Omental fat pad (tissue), 4 donors: ENCODE data around the gene CYB561D1. TPM values are rescaled to one million over a fixed set of nuclear protein-coding genes. Genes with fewer than 3 reads are reported as not detected.

ENCODE experiments used
- ATAC-seq: fragments of 150-250 bp; one replicate; pipeline ENCODE4 v1.9.1; 2016; ENCODE audit warnings: mild to moderate bottlenecking, moderate library complexity; ENCODE audit not compliant: low FRiP score
- DNase-seq: peaks from one replicate; pipeline ENCODE4 v3.0.0-alpha.2; 2019; ENCODE audit warnings: low spot score
- total RNA-seq, 4 donors: library from RNA; depleted of rRNA; stranded (reverse); fragments of >200 nt; gene quantifications; one replicate each; pipeline ENCODE4 v1.1.0, GENCODE V29; 2016
- TF ChIP-seq, protein P1 (sequence below), 3 donors: fragments of 450-650 bp; IDR thresholded peaks; one replicate each; pipeline ENCODE4 v1.5.1; 2016 to 2017; ENCODE audit warnings: antibody characterized with exemption in 3 of 3, mild to moderate bottlenecking in 3 of 3, moderate library complexity in 2 of 3

Gene CYB561D1
- total RNA-seq, 4 donors from 2014 or later, result 6.1 to 12.0 (median 8.4) TPM

DNA sequence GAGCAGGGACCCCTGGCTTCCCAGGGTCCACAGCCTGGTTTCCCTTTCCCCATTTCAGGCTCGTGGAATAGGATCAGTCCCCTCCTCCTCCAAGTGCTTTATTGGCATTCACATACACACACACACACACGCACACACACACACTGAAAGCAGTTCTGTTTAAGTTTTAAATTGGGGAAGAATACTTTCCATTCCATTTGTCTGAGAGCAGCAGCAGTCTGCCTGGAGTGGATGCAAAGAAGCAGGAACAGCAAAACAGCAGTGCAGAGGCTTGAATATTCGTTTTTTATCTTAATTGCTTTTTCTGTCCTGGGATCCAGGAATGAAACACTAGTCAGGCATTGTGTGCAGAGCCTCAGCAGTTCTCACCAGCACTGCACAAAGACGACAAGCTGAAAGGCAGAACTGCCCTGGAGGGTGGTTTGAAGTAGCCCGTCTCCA, 7.1 kb downstream of the CYB561D1 start:
- TF ChIP-seq, protein P1, sequence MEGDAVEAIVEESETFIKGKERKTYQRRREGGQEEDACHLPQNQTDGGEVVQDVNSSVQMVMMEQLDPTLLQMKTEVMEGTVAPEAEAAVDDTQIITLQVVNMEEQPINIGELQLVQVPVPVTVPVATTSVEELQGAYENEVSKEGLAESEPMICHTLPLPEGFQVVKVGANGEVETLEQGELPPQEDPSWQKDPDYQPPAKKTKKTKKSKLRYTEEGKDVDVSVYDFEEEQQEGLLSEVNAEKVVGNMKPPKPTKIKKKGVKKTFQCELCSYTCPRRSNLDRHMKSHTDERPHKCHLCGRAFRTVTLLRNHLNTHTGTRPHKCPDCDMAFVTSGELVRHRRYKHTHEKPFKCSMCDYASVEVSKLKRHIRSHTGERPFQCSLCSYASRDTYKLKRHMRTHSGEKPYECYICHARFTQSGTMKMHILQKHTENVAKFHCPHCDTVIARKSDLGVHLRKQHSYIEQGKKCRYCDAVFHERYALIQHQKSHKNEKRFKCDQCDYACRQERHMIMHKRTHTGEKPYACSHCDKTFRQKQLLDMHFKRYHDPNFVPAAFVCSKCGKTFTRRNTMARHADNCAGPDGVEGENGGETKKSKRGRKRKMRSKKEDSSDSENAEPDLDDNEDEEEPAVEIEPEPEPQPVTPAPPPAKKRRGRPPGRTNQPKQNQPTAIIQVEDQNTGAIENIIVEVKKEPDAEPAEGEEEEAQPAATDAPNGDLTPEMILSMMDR (IDR thresholded peaks at IDR 0.05), result no peak
- no peak for ATAC-seq
- DNase-seq, result no peak

- DNase-seq (no peak), ATAC-seq (no peak)
- TF ChIP-seq, protein P1 (IDR thresholded peaks at IDR 0.05), result no peak
Measured at GRCh38 chr1:109501644-109502363, 7.9 kb downstream of the CYB561D1 start.

DNA sequence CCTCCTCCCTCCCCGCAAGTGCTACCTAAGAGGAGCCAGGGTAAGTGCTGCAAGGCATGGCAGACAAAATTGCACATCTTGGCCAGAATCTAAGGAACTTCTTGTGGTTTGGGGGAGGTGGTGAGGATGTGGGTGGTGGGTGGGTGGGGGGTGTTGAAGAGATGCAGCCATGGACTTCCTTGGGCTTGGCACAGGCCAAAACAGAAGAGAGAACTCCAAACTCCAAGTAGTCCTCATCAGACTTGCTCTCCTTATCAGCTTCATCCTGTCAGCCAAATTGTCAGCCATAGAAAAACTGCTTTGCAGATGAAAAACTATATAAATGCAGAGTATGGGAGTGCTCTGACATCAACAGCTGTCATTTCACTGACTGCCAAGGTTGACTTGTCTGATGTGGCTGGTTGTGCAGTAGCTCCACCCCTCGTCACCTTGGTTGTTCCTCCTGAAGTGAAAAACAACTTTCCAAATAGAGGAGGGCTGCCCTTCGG, 8.5 kb downstream of the CYB561D1 start:
- ATAC-seq (no peak), DNase-seq (no peak)
- TF ChIP-seq, protein P1 (IDR thresholded peaks at IDR 0.05), result no peak

DNA sequence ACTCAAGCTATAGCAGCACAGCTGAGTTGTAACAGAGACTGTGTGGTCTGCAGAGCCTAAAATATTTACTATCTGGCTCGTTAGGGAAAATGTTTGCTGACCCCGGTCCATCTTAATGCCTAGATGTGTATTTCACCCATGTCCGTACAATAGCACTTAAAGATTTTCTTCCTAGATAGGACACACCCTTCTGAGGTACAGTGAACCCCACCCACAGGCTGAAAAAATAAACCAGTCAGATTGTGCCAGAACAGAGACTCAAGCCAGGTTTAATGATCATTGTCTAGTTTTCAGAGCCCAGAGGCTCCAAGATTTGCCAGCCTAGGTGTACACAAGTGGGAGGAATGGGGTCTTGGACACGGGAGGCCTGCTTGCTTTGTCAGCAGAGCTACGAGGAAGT, 10.0 kb downstream of the CYB561D1 start:
- ATAC-seq (no peak), DNase-seq (no peak)
- TF ChIP-seq, protein P1 (IDR thresholded peaks at IDR 0.05), result no peak

- no peak for DNase-seq
- TF ChIP-seq, protein P1 (IDR thresholded peaks at IDR 0.05), result no peak
- ATAC-seq, result no peak
Measured at GRCh38 chr1:109504974-109505373, 11.1 kb downstream of the CYB561D1 start.

DNA sequence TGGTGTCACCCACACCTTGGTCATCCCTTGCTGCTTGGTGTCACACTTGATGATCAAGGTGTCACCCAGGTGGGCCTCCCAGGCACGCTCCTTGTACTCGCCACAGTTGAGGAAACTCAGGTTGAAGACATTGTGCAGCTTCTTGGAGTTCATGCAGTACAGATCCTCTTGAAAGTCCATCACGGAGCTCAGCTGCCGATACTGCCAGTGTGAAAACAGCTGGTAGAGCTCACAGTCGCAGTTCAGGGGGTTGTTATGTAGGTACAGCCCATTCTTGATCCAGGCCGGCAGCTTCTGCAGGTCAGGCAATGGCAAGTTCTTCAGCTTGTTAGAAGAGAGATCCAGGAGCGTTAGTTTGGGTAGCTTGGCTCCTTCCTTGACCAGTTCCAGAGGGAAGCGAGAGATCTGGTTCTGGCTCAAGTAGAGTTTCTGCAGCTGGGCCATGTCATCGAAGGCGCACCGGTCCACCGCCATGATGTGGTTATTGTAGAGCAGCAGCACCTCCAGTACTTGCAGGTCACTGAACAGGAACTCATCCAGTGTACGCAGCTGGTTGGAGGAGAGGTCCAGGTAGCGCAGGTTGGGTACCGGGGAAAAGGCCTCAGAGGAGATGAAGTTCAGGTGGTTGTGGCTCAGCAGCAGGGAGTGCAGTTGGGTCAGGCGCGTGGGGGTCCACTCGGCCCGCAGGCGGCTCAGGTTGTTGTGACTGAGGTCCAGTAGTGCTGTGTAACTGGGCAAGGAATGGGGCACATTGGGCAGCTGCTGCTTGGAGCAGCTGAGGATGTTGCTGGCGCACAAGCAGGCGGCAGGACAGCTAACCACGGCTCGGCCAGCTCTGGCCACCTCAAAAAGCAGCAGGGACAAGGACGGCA, 14.3 kb downstream of the CYB561D1 start:
- DNase-seq, result no peak
- TF ChIP-seq, protein P1 (IDR thresholded peaks at IDR 0.05), result no peak
- no peak for ATAC-seq
